WTC11 (cell line): Measurements from ENCODE around the gene MEF2D.

Source experiments
- ATF2 ChIP-seq: sonication (generic); formaldehyde crosslinking; IDR thresholded peaks from 2 replicates; pipeline ENCODE4 v1.8.1; 2022; ENCODE audit warnings: low read depth, missing genetic modification reagents, borderline replicate concordance
- CTCF ChIP-seq: fragments of 200-600 bp; IDR thresholded peaks from 2 replicates; pipeline ENCODE4 v1.8.0; 2022; ENCODE audit warnings: antibody characterized with exemption
- PRDM15 ChIP-seq: sonication (generic); formaldehyde crosslinking; IDR thresholded peaks from 2 replicates; pipeline ENCODE4 v1.8.0; 2022; ENCODE audit warnings: missing genetic modification reagents
- TEAD4 ChIP-seq: sonication (generic); formaldehyde crosslinking; IDR thresholded peaks from 2 replicates; pipeline ENCODE4 v1.8.0; 2022; ENCODE audit warnings: mild to moderate bottlenecking, missing genetic modification reagents
- ZNF121 ChIP-seq: sonication (generic); formaldehyde crosslinking; IDR thresholded peaks from 2 replicates; pipeline ENCODE4 v1.8.0; 2023; ENCODE audit warnings: missing genetic modification reagents

- TF ChIP-seq PRDM15 (CRISPR knock-in tag) (no peak), ZNF121 (CRISPR knock-in tag) (no peak), CTCF (no peak), ATF2 (no peak), TEAD4 (CRISPR knock-in tag) (no peak)
Observed at GRCh38 chr1:156549390-156549789, 48.8 kb upstream of the MEF2D start.
